Central memory CD8-positive, alpha-beta T cell (primary cell): ENCODE results near the gene YWHAQ.

Experiments used
- ATAC-seq: fragments of 150-1000 bp; cut with Tn5 transposase; replicated peaks from 2 replicates; pipeline ENCODE4 v1.10.0; 2022; ENCODE audit warnings: mild to moderate bottlenecking, moderate FRiP score, moderate number of reproducible peaks; ENCODE audit not compliant: poor library complexity, severe bottlenecking; ENCODE audit errors: extremely low read depth
- DNase-seq, 2 donors: peaks; one replicate each; pipeline ENCODE4 v3.0.0; 2021; ENCODE audit warnings: low spot score in 2 of 2
- H3K27ac Mint-ChIP-seq: one replicate; pipeline ENCODE4 v1.8.0; 2022; ENCODE audit warnings: low read depth, mild to moderate bottlenecking, moderate library complexity, mixed read lengths
- H3K27me3 Mint-ChIP-seq: one replicate; pipeline ENCODE4 v1.8.0; 2022; ENCODE audit warnings: mixed read lengths
- H3K36me3 Mint-ChIP-seq: one replicate; pipeline ENCODE4 v1.8.0; 2022; ENCODE audit warnings: mild to moderate bottlenecking, moderate library complexity, mixed read lengths; ENCODE audit not compliant: insufficient read depth
- H3K4me1 Mint-ChIP-seq: one replicate; pipeline ENCODE4 v1.8.0; 2022; ENCODE audit warnings: mixed read lengths
- H3K4me3 Mint-ChIP-seq: one replicate; pipeline ENCODE4 v1.8.0; 2022; ENCODE audit warnings: mild to moderate bottlenecking, moderate library complexity, mixed read lengths
- H3K9me3 Mint-ChIP-seq: one replicate; pipeline ENCODE4 v1.8.0; 2022; ENCODE audit warnings: mixed read lengths

Gene YWHAQ

GRCh38 chr2:9652898-9653479 lies 22.2 kb upstream of the YWHAQ start:
- H3K27me3 Mint-ChIP-seq = no peaks in the 10 kb centered on the region
- no peak overlapping the region for H3K4me3 Mint-ChIP-seq
- no peak overlapping the region for H3K27ac Mint-ChIP-seq
- ATAC-seq (no peak), DNase-seq (no peak)
- H3K4me1 Mint-ChIP-seq = peaks cover 41% of the 10 kb centered on the region
- H3K36me3 Mint-ChIP-seq = peaks cover 5% of the 10 kb centered on the region
- no peaks in the 10 kb centered on the region for H3K9me3 Mint-ChIP-seq

GRCh38 chr2:9652267-9652666 lies 21.5 kb upstream of the YWHAQ start:
- no peak overlapping the region for H3K4me3 Mint-ChIP-seq
- no peak overlapping the region for H3K27ac Mint-ChIP-seq
- DNase-seq = no peak
- peaks cover 5% of the 10 kb centered on the region for H3K36me3 Mint-ChIP-seq
- peaks cover 37% of the 10 kb centered on the region for H3K4me1 Mint-ChIP-seq
- no peak for ATAC-seq
- no peaks in the 10 kb centered on the region for H3K9me3 Mint-ChIP-seq
- H3K27me3 Mint-ChIP-seq = no peaks in the 10 kb centered on the region

GRCh38 chr2:9650119-9650821 lies 19.5 kb upstream of the YWHAQ start:
- Mint-ChIP-seq H3K36me3 (peaks cover 1% of the 10 kb centered on the region), H3K4me3 (no peak overlapping the region), H3K27me3 (no peaks in the 10 kb centered on the region), H3K9me3 (no peaks in the 10 kb centered on the region), H3K27ac (peak overlapping the region; percentile 48), H3K4me1 (peaks cover 31% of the 10 kb centered on the region)
- DNase-seq = peak in 1 of 2 donors; percentile 15
- peak; percentile 80 for ATAC-seq

- ATAC-seq = no peak
- H3K4me1 Mint-ChIP-seq = peaks cover 30% of the 10 kb centered on the region
- DNase-seq = no peak
- no peak overlapping the region for H3K4me3 Mint-ChIP-seq
- peaks cover 1% of the 10 kb centered on the region for H3K36me3 Mint-ChIP-seq
- no peak overlapping the region for H3K27ac Mint-ChIP-seq
- H3K27me3 Mint-ChIP-seq = no peaks in the 10 kb centered on the region
- H3K9me3 Mint-ChIP-seq = no peaks in the 10 kb centered on the region
Observed at GRCh38 chr2:9649261-9649660, 18.5 kb upstream of the YWHAQ start.

GRCh38 chr2:9648821-9649220 lies 18.0 kb upstream of the YWHAQ start:
- Mint-ChIP-seq H3K27me3 (no peaks in the 10 kb centered on the region), H3K4me3 (no peak overlapping the region)
- no peak for DNase-seq

GRCh38 chr2:9647884-9648283 lies 17.1 kb upstream of the YWHAQ start:
- Mint-ChIP-seq H3K9me3 (no peaks in the 10 kb centered on the region), H3K4me1 (peaks cover 34% of the 10 kb centered on the region), H3K4me3 (no peak overlapping the region), H3K36me3 (no peaks in the 10 kb centered on the region), H3K27me3 (no peaks in the 10 kb centered on the region), H3K27ac (no peak overlapping the region)
- no peak for DNase-seq
- no peak for ATAC-seq

More at GRCh38 chr2:9648821-9649220, 18.0 kb upstream of the YWHAQ start:
- Mint-ChIP-seq H3K9me3 (no peaks in the 10 kb centered on the region), H3K27ac (no peak overlapping the region), H3K36me3 (peaks cover under 1% of the 10 kb centered on the region), H3K4me1 (peaks cover 30% of the 10 kb centered on the region)
- ATAC-seq = no peak

GRCh38 chr2:9646196-9647030 lies 15.6 kb upstream of the YWHAQ start:
- H3K27ac Mint-ChIP-seq = no peak overlapping the region

GRCh38 chr2:9644603-9645002 lies 13.8 kb upstream of the YWHAQ start:
- no peaks in the 10 kb centered on the region for H3K36me3 Mint-ChIP-seq

More at GRCh38 chr2:9646196-9647030, 15.6 kb upstream of the YWHAQ start:
- DNase-seq = no peak
- Mint-ChIP-seq H3K36me3 (no peaks in the 10 kb centered on the region), H3K4me1 (peaks cover 39% of the 10 kb centered on the region), H3K9me3 (no peaks in the 10 kb centered on the region), H3K27me3 (no peaks in the 10 kb centered on the region), H3K4me3 (no peak overlapping the region)
- no peak for ATAC-seq

GRCh38 chr2:9644021-9644420 lies 13.2 kb upstream of the YWHAQ start:
- DNase-seq = no peak
- Mint-ChIP-seq H3K27ac (no peak overlapping the region), H3K4me3 (no peak overlapping the region), H3K36me3 (no peaks in the 10 kb centered on the region), H3K27me3 (no peaks in the 10 kb centered on the region), H3K9me3 (no peaks in the 10 kb centered on the region), H3K4me1 (peaks cover 28% of the 10 kb centered on the region)
- no peak for ATAC-seq

More at GRCh38 chr2:9644603-9645002, 13.8 kb upstream of the YWHAQ start:
- ATAC-seq (no peak), DNase-seq (no peak)
- no peaks in the 10 kb centered on the region for H3K9me3 Mint-ChIP-seq
- H3K4me3 Mint-ChIP-seq = no peak overlapping the region
- peaks cover 34% of the 10 kb centered on the region for H3K4me1 Mint-ChIP-seq
- no peaks in the 10 kb centered on the region for H3K27me3 Mint-ChIP-seq
- H3K27ac Mint-ChIP-seq = no peak overlapping the region

- Mint-ChIP-seq H3K27ac (no peak overlapping the region), H3K4me3 (peak overlapping the region; percentile 61), H3K27me3 (no peaks in the 10 kb centered on the region), H3K4me1 (peaks cover 23% of the 10 kb centered on the region), H3K36me3 (no peaks in the 10 kb centered on the region), H3K9me3 (no peaks in the 10 kb centered on the region)
- no peak for DNase-seq
- peak; percentile 74 for ATAC-seq
Observed at GRCh38 chr2:9641641-9642040, 10.8 kb upstream of the YWHAQ start.

GRCh38 chr2:9640403-9641104 lies 9.8 kb upstream of the YWHAQ start:
- H3K9me3 Mint-ChIP-seq = no peaks in the 10 kb centered on the region
- no peaks in the 10 kb centered on the region for H3K27me3 Mint-ChIP-seq
- peak overlapping the region; percentile 37 for H3K4me3 Mint-ChIP-seq
- ATAC-seq = no peak
- no peaks in the 10 kb centered on the region for H3K36me3 Mint-ChIP-seq
- DNase-seq = no peak
- H3K27ac Mint-ChIP-seq = no peak overlapping the region
- peaks cover 17% of the 10 kb centered on the region for H3K4me1 Mint-ChIP-seq

- Mint-ChIP-seq H3K4me1 (peaks cover 17% of the 10 kb centered on the region), H3K4me3 (no peak overlapping the region), H3K36me3 (no peaks in the 10 kb centered on the region), H3K27ac (no peak overlapping the region), H3K9me3 (no peaks in the 10 kb centered on the region), H3K27me3 (no peaks in the 10 kb centered on the region)
- no peak for ATAC-seq
- no peak for DNase-seq
Observed at GRCh38 chr2:9639740-9640343, 9.0 kb upstream of the YWHAQ start.
